Measurements from ENCODE around the gene ADAMTSL1.

The ADAMTSL1 gene

DNA sequence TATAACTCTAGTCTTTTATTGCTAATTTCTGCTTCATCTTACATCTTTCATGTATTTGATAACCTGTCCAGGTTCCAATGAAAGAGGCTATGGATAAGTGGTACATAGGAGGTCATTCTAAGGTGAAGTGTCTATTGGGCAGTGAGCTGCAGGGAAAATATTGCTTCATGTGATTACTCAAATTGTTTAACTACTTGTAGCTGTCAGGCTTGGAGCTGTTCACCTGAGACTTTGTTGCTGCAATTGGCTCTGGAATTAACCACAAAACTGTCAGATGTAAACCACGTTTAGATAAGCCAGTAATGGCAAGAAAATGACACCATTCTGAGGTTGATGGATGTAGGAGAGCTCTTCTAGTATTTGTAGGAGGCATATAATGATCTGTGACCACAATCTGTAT lies 26.0 kb downstream of the ADAMTSL1 start:
- H3K36me3 Mint-ChIP-seq = no peaks in the 10 kb centered on the region
- H3K4me3 Mint-ChIP-seq = no peak overlapping the region
- no peaks in the 10 kb centered on the region for H3K9me3 Mint-ChIP-seq
- DNase-seq = no peak
- no peaks in the 10 kb centered on the region for H3K4me1 Mint-ChIP-seq
- H3K27ac Mint-ChIP-seq = no peak overlapping the region
- CTCF ChIA-PET = no interaction called here
- no peaks in the 10 kb centered on the region for H3K27me3 Mint-ChIP-seq

DNA sequence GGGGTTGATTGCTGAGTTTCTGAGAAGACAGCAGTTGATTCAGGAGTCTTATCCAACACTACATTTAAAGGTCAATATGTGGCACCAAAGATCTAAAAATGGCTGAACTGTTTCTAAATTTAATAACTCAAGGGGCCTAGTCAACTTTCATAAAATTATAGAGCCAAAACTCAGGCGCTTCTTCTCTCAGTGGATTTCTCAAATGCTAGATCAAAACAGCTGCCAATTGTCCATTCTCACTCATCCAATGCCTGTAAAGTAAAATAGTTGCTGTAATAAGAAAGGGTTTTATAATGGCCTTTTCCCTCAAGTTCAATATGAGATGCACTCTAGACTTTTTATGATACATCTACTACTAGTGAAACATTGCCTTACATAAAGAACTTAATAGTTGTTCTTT lies 26.5 kb downstream of the ADAMTSL1 start:
- Mint-ChIP-seq H3K4me3 (no peak overlapping the region), H3K36me3 (no peaks in the 10 kb centered on the region), H3K27me3 (no peaks in the 10 kb centered on the region), H3K4me1 (no peaks in the 10 kb centered on the region), H3K27ac (no peak overlapping the region), H3K9me3 (no peaks in the 10 kb centered on the region)
- no peak for DNase-seq
- CTCF ChIA-PET = no interaction called here

DNA sequence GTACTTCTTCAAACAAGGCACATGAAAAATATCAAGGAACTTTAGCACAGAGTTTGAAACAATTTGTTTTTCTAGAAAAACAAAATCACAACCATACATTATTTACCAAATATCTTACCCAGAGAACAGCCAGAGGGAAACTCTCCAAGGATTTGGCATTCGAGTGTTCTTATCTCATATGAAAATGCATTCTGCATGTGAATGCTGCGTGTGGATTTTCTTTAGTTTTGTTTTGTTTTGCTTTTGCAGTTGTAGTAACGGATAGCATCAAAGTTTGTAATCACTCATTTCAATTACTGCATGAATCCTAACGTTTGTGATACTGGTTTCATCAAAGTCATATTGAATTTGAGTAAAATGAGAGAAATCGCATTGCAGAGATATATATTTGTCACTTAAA lies 28.0 kb downstream of the ADAMTSL1 start:
- no peaks in the 10 kb centered on the region for H3K36me3 Mint-ChIP-seq
- no peaks in the 10 kb centered on the region for H3K27me3 Mint-ChIP-seq
- CTCF ChIA-PET = no interaction called here
- H3K9me3 Mint-ChIP-seq = no peaks in the 10 kb centered on the region
- no peak for DNase-seq
- H3K4me1 Mint-ChIP-seq = no peaks in the 10 kb centered on the region
- H3K4me3 Mint-ChIP-seq = no peak overlapping the region
- no peak overlapping the region for H3K27ac Mint-ChIP-seq

DNA sequence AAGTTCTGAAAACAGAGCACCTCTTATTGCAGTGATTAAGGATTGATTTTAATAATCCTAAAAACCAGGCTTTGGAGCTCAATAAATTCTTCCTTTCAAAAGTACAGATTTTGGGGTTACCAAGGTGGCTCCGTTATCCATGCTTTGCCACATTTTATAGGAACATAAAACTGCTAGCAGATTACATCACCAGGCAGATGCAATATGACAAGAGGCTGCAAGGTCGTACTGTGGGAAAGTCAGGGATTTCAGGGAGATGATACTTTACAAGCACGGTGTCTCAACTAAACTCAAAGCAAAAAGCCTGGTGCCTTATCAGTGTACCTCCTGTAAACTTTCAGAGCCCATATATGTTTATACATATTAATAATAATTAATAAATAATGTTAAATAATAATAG lies 28.6 kb downstream of the ADAMTSL1 start:
- DNase-seq = no peak
- no peak overlapping the region for H3K4me3 Mint-ChIP-seq
- no peaks in the 10 kb centered on the region for H3K36me3 Mint-ChIP-seq
- no peaks in the 10 kb centered on the region for H3K9me3 Mint-ChIP-seq
- CTCF ChIA-PET = no interaction called here
- H3K27ac Mint-ChIP-seq = no peak overlapping the region
- no peaks in the 10 kb centered on the region for H3K4me1 Mint-ChIP-seq
- no peaks in the 10 kb centered on the region for H3K27me3 Mint-ChIP-seq

DNA sequence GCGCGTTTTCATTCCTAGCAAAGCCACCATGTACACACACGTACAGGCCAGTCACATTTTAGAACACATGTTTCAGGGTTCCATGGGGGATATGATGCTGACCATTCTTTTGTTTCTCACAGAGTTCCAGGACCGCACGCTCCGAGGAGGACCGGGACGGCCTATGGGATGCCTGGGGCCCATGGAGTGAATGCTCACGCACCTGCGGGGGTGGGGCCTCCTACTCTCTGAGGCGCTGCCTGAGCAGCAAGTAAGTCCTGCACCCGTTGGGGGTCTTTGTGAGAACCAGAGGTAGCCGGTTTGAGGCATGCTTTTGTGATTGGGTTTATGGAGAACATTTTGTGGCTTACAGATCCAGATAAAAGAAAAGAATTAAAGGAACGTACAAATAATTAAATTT lies 30.8 kb downstream of the ADAMTSL1 start:
- Mint-ChIP-seq H3K9me3 (no peaks in the 10 kb centered on the region), H3K27ac (no peak overlapping the region), H3K36me3 (no peaks in the 10 kb centered on the region), H3K4me1 (no peaks in the 10 kb centered on the region), H3K27me3 (no peaks in the 10 kb centered on the region), H3K4me3 (no peak overlapping the region)
- DNase-seq = no peak
- CTCF ChIA-PET = no interaction called here

DNA sequence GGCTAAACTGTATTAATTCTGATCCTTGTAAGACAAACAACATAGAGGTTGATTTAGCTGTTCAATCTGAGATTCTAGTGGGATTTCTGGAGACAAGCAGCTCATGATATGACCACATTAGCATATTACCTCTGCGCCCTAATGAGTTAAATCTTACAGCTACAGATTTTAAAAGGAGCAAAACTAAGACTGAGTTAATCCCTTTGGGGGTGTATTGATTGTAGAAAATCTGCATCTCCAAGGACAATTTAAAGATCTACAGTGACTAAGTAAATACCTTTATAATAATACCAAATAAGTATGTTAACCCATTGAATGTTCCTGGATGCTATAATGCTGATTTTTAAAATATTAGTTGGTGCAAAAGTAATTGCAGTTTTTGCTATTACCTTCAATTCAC lies 33.2 kb downstream of the ADAMTSL1 start:
- no peak overlapping the region for H3K27ac Mint-ChIP-seq
- no peaks in the 10 kb centered on the region for H3K36me3 Mint-ChIP-seq
- CTCF ChIA-PET = no interaction called here
- no peaks in the 10 kb centered on the region for H3K27me3 Mint-ChIP-seq
- no peaks in the 10 kb centered on the region for H3K4me1 Mint-ChIP-seq
- no peak overlapping the region for H3K4me3 Mint-ChIP-seq
- no peaks in the 10 kb centered on the region for H3K9me3 Mint-ChIP-seq
- no peak for DNase-seq

DNA sequence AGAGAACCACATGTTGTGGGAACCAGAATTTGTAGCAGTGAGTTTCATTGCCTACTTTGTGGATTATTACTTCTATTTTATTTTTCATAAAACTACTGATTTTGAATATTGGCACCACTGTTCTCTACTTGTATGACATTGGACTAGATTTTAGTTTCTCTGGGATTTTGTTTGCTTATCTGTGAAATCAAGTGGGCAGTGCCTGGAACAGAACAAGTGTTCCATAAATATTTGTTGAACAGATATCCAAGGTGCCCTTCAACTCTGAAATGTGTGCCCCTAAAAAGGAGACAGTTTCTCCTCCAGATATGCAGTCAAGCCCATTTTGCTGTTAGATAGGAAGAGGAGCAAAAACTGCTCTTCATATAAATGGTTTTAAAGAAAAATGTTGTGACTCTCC lies 42.6 kb downstream of the ADAMTSL1 start:
- Mint-ChIP-seq H3K4me1 (no peaks in the 10 kb centered on the region), H3K36me3 (no peaks in the 10 kb centered on the region), H3K4me3 (no peak overlapping the region), H3K27ac (no peak overlapping the region), H3K27me3 (no peaks in the 10 kb centered on the region), H3K9me3 (peaks cover 3% of the 10 kb centered on the region)
- no peak for DNase-seq
- CTCF ChIA-PET = no interaction called here

DNA sequence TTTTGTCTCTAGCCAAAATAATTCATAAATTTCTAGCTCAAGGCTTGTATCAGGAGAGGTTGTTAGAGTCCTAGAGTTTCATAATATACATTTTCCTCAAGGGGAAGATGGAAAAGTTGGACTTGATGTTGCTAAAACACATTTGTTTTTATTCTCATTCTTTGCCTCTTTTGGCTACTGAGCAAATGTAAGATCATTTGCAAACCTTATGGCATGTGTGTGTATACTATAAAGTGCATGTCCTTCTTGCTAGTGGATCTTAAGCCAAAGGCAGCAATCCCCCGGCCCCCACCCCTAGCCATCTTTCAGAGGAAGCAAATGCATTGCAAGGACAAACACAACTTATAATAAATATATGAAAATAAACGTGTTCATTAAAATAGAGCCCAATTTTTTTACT lies 43.0 kb downstream of the ADAMTSL1 start:
- Mint-ChIP-seq H3K4me3 (no peak overlapping the region), H3K36me3 (no peaks in the 10 kb centered on the region), H3K27ac (no peak overlapping the region), H3K4me1 (no peaks in the 10 kb centered on the region), H3K27me3 (no peaks in the 10 kb centered on the region), H3K9me3 (peaks cover 3% of the 10 kb centered on the region)
- no peak for DNase-seq
- CTCF ChIA-PET = no interaction called here

DNA sequence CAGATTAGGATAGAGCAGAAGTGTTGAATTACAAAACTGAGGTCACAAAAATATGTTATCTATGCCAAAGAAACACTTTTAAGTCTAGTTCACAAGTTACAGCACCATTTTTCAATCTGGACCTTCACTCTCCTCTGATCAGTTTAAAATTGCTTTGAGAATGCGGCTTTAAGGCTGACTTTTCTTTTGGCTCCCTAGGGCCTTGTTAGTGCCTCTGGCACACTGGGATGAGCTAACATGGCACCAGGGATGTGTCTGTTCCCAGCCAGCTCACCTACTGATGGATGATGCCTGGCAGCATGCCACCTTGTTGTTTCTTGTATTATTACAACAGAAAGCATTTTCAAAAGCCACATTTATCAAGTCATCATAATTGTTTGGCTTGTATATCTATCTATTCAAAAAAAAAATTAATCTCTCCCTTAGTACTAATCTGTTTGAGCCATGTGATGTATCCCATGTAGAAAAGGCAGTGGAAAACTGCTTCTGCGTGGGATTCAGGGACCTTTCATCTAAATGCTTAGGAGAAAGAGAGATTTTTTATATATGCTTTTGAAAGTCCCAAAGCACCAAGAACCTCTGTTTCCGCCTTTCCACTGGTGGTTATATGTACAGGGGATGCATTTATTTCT lies 46.6 kb downstream of the ADAMTSL1 start:
- no peaks in the 10 kb centered on the region for H3K4me1 Mint-ChIP-seq
- H3K4me3 Mint-ChIP-seq = no peak overlapping the region
- H3K27me3 Mint-ChIP-seq = no peaks in the 10 kb centered on the region
- H3K9me3 Mint-ChIP-seq = peaks cover 3% of the 10 kb centered on the region
- DNase-seq = no peak
- CTCF ChIA-PET = no interaction called here
- no peaks in the 10 kb centered on the region for H3K36me3 Mint-ChIP-seq
- no peak overlapping the region for H3K27ac Mint-ChIP-seq

DNA sequence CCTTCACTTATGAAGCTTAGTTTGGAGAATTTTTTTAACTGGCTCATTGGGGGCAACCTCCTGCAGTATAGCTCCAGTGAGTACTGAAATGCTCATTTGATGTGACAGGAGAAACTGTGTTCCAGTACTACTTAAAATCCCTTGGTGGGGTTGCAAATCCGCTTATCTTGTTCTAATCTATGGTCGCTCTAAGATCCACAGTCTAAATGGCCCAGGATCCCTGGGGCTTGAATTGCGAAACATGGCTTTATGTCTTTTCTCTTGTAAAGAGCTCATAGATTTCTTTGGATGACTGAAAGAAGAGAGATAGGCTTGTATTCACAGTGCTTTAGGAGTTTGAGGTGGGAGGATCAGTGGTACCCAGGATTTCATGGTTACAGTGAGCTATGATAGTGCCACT lies 52.7 kb downstream of the ADAMTSL1 start:
- no peak for DNase-seq
- Mint-ChIP-seq H3K9me3 (no peaks in the 10 kb centered on the region), H3K27ac (no peak overlapping the region), H3K4me1 (no peaks in the 10 kb centered on the region), H3K4me3 (no peak overlapping the region), H3K36me3 (no peaks in the 10 kb centered on the region), H3K27me3 (no peaks in the 10 kb centered on the region)
- CTCF ChIA-PET = interaction anchor here (1.2 kb wide), 1 partner anchor 10 kb away, joined by 3 read pairs; no protein-coding TSS in a partner anchor

DNA sequence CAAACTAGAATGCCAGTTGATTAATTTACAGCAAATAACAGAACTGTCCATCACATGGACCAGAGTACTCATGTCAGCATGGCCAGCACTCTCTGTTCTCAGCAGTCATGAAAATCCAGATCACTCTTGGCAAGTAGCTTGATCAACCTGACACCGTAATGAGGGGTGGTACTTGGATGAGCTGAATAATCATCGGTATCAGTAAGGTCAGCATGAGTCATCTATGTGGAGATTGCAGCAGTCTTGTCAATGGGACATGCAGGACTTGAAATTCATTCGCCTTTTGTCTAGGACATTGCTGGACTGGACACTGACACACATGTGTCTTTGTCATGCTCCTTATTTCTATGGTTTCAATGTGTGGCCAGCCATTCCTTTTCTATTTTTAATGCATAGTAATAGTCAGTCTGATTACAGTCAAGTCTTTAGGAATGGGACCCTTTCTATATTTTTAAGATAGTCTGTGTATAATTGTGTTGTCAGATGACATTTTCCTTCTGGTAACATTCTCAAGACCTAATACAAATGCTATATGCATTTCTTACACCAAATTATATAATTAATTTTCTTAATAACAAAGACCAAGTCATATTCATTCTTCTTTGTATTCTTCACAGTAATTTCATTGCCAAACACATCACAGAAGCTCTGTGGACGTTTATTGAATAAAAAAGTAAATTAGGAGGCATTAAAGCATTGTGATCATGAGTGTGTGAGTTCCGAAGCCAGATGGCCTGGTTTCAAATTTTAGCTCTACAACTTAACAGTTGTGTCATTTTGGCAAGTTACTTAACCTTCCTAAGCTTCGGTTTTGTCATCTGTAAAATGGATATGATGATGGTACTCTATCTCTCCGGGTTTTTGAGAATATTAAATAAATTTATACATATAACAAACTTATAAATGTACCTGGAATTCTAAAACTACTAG lies 57.4 kb downstream of the ADAMTSL1 start:
- H3K9me3 Mint-ChIP-seq = peaks cover 22% of the 10 kb centered on the region
- no peaks in the 10 kb centered on the region for H3K4me1 Mint-ChIP-seq
- DNase-seq = no peak
- no peak overlapping the region for H3K4me3 Mint-ChIP-seq
- CTCF ChIA-PET = no interaction called here
- H3K36me3 Mint-ChIP-seq = peaks cover 1% of the 10 kb centered on the region
- H3K27me3 Mint-ChIP-seq = no peaks in the 10 kb centered on the region
- H3K27ac Mint-ChIP-seq = no peak overlapping the region

DNA sequence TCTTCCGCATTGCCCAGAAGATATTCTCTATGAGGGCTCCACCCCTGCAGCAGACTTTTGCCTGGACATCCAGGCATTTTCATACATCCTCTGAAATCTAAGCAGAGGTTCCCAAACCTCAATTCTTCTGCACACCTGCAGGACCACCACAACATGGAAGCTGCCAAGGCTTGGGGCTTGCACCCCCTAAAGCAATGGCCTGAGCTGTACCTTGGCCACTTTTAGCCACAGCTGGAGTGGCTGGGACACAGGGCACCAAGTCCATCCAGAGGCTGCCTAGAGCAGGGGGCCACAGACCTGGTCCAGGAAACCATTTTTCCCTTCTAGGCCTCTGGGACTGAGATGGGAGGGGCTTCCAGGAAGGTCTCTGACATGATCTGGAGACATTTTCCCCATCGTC lies 60.7 kb downstream of the ADAMTSL1 start:
- Mint-ChIP-seq H3K9me3 (peaks cover 22% of the 10 kb centered on the region), H3K36me3 (peaks cover 1% of the 10 kb centered on the region), H3K4me3 (no peak overlapping the region), H3K27ac (no peak overlapping the region), H3K4me1 (no peaks in the 10 kb centered on the region), H3K27me3 (peaks cover 4% of the 10 kb centered on the region)
- DNase-seq = no peak
- CTCF ChIA-PET = no interaction called here

DNA sequence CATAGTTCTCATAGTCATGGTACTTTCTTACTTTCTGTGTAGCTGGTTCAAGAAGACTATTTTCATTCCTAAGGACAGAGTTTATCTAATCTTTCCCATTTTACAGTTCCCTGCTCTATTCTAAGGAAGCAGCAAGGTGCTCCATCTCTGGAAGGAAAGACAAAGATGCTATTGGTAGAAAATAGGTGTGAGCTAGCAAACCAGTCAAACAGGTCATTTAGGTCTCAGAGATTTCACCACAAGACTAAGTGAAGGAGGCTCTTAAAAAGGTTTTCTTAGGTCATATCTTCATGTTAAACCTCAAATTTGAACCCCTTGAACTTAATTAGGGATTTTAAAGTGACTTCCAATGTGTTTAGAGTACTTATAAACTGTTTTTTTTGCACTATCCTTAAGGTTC lies 62.6 kb downstream of the ADAMTSL1 start:
- DNase-seq = no peak
- peaks cover 1% of the 10 kb centered on the region for H3K36me3 Mint-ChIP-seq
- CTCF ChIA-PET = interaction anchor here (1.3 kb wide), 1 partner anchor 9 kb away, joined by 3 read pairs; no protein-coding TSS in a partner anchor
- H3K27ac Mint-ChIP-seq = no peak overlapping the region
- peaks cover 4% of the 10 kb centered on the region for H3K27me3 Mint-ChIP-seq
- H3K4me3 Mint-ChIP-seq = no peak overlapping the region
- H3K9me3 Mint-ChIP-seq = peaks cover 22% of the 10 kb centered on the region
- no peaks in the 10 kb centered on the region for H3K4me1 Mint-ChIP-seq

DNA sequence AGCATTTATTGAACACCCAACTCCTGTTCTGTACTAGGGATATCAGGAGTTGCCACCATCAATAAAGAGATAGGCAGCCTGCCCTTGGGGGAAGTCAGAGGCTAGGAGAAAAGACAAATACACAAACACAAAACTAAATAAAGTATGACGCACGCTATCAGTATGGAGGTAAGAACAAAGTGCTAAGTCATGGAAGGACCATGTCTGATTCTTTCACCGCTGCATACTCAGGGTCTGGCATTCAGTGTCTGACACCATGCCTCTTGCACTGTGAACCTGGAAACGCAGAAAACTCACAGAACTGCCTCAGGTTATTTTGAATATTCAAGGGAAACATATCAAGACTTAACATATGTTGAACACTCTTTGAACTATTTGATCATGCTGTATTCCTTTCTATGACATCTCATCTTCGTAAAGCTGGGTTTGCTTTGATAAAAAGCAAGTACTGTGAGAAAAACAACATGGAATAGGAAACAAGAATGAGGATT lies 65.3 kb downstream of the ADAMTSL1 start:
- Mint-ChIP-seq H3K4me3 (no peak overlapping the region), H3K36me3 (peaks cover 1% of the 10 kb centered on the region), H3K4me1 (no peaks in the 10 kb centered on the region), H3K27me3 (peaks cover 4% of the 10 kb centered on the region), H3K27ac (no peak overlapping the region), H3K9me3 (peaks cover 13% of the 10 kb centered on the region)
- CTCF ChIA-PET = no interaction called here
- DNase-seq = no peak

DNA sequence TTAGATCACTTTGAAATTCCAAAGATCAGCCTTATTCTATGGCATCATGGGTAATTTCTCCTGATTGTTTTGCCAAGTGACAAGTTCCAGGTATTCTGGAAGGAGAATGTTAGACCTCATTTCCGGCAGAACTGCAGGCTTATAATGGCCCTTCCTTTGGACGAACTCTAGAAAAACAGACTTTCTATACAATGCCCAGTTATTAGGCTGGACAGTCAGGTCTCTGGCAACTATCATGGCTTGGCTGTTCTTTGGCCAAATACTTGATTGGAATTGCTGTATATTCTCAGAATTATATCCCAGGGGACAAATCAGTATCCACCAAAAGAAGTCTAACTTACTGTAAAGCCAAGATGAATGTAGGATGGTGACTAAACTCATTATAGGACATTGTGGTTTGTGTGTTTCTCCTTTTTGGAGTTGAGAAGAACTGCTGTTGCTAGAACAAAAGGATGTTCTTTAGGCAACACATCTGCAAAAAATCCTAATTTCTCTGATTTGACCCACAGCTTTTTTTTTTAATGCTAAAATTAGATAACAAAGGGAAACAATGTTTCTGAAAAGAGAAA lies 69.0 kb downstream of the ADAMTSL1 start:
- Mint-ChIP-seq H3K27me3 (peaks cover under 1% of the 10 kb centered on the region), H3K4me1 (no peaks in the 10 kb centered on the region), H3K27ac (no peak overlapping the region), H3K36me3 (no peaks in the 10 kb centered on the region), H3K4me3 (no peak overlapping the region), H3K9me3 (no peaks in the 10 kb centered on the region)
- CTCF ChIA-PET = no interaction called here
- DNase-seq = no peak

All from activated naive CD4-positive, alpha-beta T cell treated with anti-CD3 and anti-CD28 coated beads, Interleukin-2, amount 10 ng/mL, durations not matched to agents 7 days and 5 days (primary cell).